ENCODE measurements around the gene TFAP2A.

TFAP2A gene

GRCh38 chr6:10398446-10399218 is 16.2 kb downstream of the TFAP2A start:
- no peak for DNase-seq

- DNase-seq, result no peak
These were observed 17.0 kb downstream of the TFAP2A start for GRCh38 chr6:10397756-10398445.

- DNase-seq, result no peak
These were observed 18.1 kb downstream of the TFAP2A start for GRCh38 chr6:10396785-10397184.

- no peak for DNase-seq
These were observed 18.9 kb downstream of the TFAP2A start for GRCh38 chr6:10395704-10396546.

GRCh38 chr6:10395171-10395703 is 19.6 kb downstream of the TFAP2A start:
- no peak for DNase-seq

GRCh38 chr6:10393544-10394225 is 21.2 kb downstream of the TFAP2A start:
- no peak for DNase-seq

- DNase-seq, result no peak
These were observed 23.1 kb downstream of the TFAP2A start for GRCh38 chr6:10391799-10392198.

GRCh38 chr6:10391299-10391630 is 23.6 kb downstream of the TFAP2A start:
- DNase-seq, result no peak

- no peak for DNase-seq
These were observed 24.2 kb downstream of the TFAP2A start for GRCh38 chr6:10390495-10391298.

- no peak for DNase-seq
These were observed 25.0 kb downstream of the TFAP2A start for GRCh38 chr6:10389739-10390494.

- no peak for DNase-seq
These were observed 27.9 kb downstream of the TFAP2A start for GRCh38 chr6:10386756-10387654.

- DNase-seq, result no peak
These were observed 28.7 kb downstream of the TFAP2A start for GRCh38 chr6:10386220-10386619.

- DNase-seq, result no peak
These were observed 29.2 kb downstream of the TFAP2A start for GRCh38 chr6:10385524-10386132.

GRCh38 chr6:10384610-10385523 is 30.0 kb downstream of the TFAP2A start:
- no peak for DNase-seq

- DNase-seq, result no peak
These were observed 30.7 kb downstream of the TFAP2A start for GRCh38 chr6:10384091-10384609.

- no peak for DNase-seq
These were observed 31.4 kb downstream of the TFAP2A start for GRCh38 chr6:10383331-10384090.

GRCh38 chr6:10382728-10383330 is 32.0 kb downstream of the TFAP2A start:
- DNase-seq, result no peak

All from activated T-cell treated with anti-CD3 and anti-CD28 coated beads, Interleukin-2, amount 50 U/mL, for 48 hours (primary cell).